GM12891 (cell line): ENCODE data around the gene TOR1B.

Source experiments
- DNase-seq: peaks from one replicate; pipeline ENCODE4 v3.0.0; 2011; ENCODE audit warnings: low spot score; ENCODE audit not compliant: insufficient read length
- FAIRE-seq: peaks from 2 replicates; lab custom pipeline; 2011; peaks lifted over from hg19 to GRCh38; lab: Jason Lieb, UNC
- PAX5 ChIP-seq: IDR thresholded peaks from 2 replicates; pipeline ENCODE4 v1.6.1; 2011; ENCODE audit warnings: low read length, moderate library complexity, mild to moderate bottlenecking; ENCODE audit not compliant: insufficient read depth, severe bottlenecking
- POLR2A ChIP-seq: IDR thresholded peaks from 2 replicates; pipeline ENCODE4 v1.6.1; 2011; ENCODE audit warnings: low read depth, low read length, control low read depth
- POLR2AphosphoS5 ChIP-seq: IDR thresholded peaks from 2 replicates; pipeline ENCODE4 v1.6.1; 2011; ENCODE audit warnings: low read depth, low read length, control low read depth
- POU2F2 ChIP-seq: IDR thresholded peaks from 2 replicates; pipeline ENCODE4 v1.6.1; 2011; ENCODE audit warnings: low read depth, mild to moderate bottlenecking, control low read depth, low read length, moderate library complexity
- SPI1 ChIP-seq: IDR thresholded peaks from 2 replicates; pipeline ENCODE4 v1.6.1; 2011; ENCODE audit warnings: low read depth, low read length, control low read depth
- TAF1 ChIP-seq: IDR thresholded peaks from 2 replicates; pipeline ENCODE4 v1.6.1; 2011; ENCODE audit warnings: low read depth, low read length, control low read depth

TOR1B gene

GRCh38 chr9:129813661-129814060 is 10.7 kb downstream of the TOR1B start:
- TF ChIP-seq POLR2AphosphoS5 (no peak), SPI1 (no peak), POLR2A (no peak), PAX5 (no peak), TAF1 (no peak), POU2F2 (no peak)
- FAIRE-seq (no peak), DNase-seq (no peak)

- FAIRE-seq (no peak), DNase-seq (no peak)
- TF ChIP-seq TAF1 (no peak), POLR2A (peak; percentile 10; the same call in 1 of the 2 replicates)
Measured at GRCh38 chr9:129814432-129815223, 11.6 kb downstream of the TOR1B start.

GRCh38 chr9:129815278-129815677 is 12.3 kb downstream of the TOR1B start:
- TF ChIP-seq POLR2A (no peak), POLR2AphosphoS5 (no peak), SPI1 (no peak), POU2F2 (no peak)
- FAIRE-seq: no peak

GRCh38 chr9:129816501-129817435 is 13.8 kb downstream of the TOR1B start:
- FAIRE-seq (no peak), DNase-seq (no peak)
- TF ChIP-seq SPI1 (no peak), POLR2AphosphoS5 (no peak), TAF1 (no peak), POU2F2 (no peak), PAX5 (no peak), POLR2A (no peak)

More at GRCh38 chr9:129815278-129815677, 12.3 kb downstream of the TOR1B start:
- no peak for DNase-seq

GRCh38 chr9:129822898-129823541 is 20.0 kb downstream of the TOR1B start:
- DNase-seq: no peak
- TF ChIP-seq PAX5: no peak
- TF ChIP-seq POLR2A: 0 out of 2 replicates have a peak, but pooled peaks have one; percentile 38

GRCh38 chr9:129823542-129823934 is 20.6 kb downstream of the TOR1B start:
- DNase-seq: peak; percentile 46
- TF ChIP-seq TAF1 (no peak), PAX5 (no peak), POLR2AphosphoS5 (no peak), SPI1 (no peak), POLR2A (no peak), POU2F2 (no peak)
- FAIRE-seq: no peak

More at GRCh38 chr9:129822898-129823541, 20.0 kb downstream of the TOR1B start:
- FAIRE-seq: peak; percentile 50

GRCh38 chr9:129823935-129824601 is 21.1 kb downstream of the TOR1B start, which contains the start of gene TOR1A:
TSS of gene TOR1A (minus strand) at chr9:129824136. CDS start at chr9:129824085, 51 bp downstream.
- FAIRE-seq (peak; percentile 87), DNase-seq (peak; percentile 86)
- TF ChIP-seq TAF1: peak; percentile 84
- no peak for TF ChIP-seq PAX5
- TF ChIP-seq POLR2A: peak; percentile 85
- TF ChIP-seq SPI1: no peak
- 0 out of 2 replicates have a peak, but pooled peaks have one; percentile 12 for TF ChIP-seq POU2F2
- TF ChIP-seq POLR2AphosphoS5: peak; percentile 76

GRCh38 chr9:129826344-129826743 is 23.4 kb downstream of the TOR1B start:
- FAIRE-seq: no peak
- no peak for DNase-seq
- TF ChIP-seq SPI1 (no peak), POLR2A (no peak), TAF1 (no peak), POU2F2 (no peak), PAX5 (no peak), POLR2AphosphoS5 (no peak)

- no peak for FAIRE-seq
Measured at GRCh38 chr9:129826759-129827158, 23.8 kb downstream of the TOR1B start.

More at GRCh38 chr9:129826759-129827158, 23.8 kb downstream of the TOR1B start:
- TF ChIP-seq TAF1 (no peak), POLR2AphosphoS5 (no peak), PAX5 (no peak), SPI1 (no peak), POU2F2 (no peak)
- DNase-seq: no peak
